ENCODE measurements around the gene MPHOSPH9.
"Not testable (repeated sequence)": the region's sequence is repeated elsewhere in the genome, so short reads cannot be mapped to it uniquely, and the experiment has no call there.

- not testable (repeated sequence) for TF ChIP-seq ELF4 (CRISPR knock-in tag; IDR thresholded peaks at IDR 0.05; ENCODE audit: low read depth); CTCF (IDR thresholded peaks at IDR 0.05); KAT7 (CRISPR knock-in tag; IDR thresholded peaks at IDR 0.05; ENCODE audit: borderline replicate concordance); USF2 (CRISPR knock-in tag; IDR thresholded peaks at IDR 0.05); ZNF232 (CRISPR knock-in tag; IDR thresholded peaks at IDR 0.05); STAT6 (CRISPR knock-in tag; conservative IDR thresholded peaks at IDR 0.05; ENCODE audit: low read depth); JUN (CRISPR knock-in tag; IDR thresholded peaks at IDR 0.05); HMGXB4 (CRISPR knock-in tag; IDR thresholded peaks at IDR 0.05); FOXK1 (CRISPR knock-in tag; IDR thresholded peaks at IDR 0.05); E2F4 (CRISPR knock-in tag; IDR thresholded peaks at IDR 0.05; ENCODE audit: borderline replicate concordance, low read depth)
Measured at GRCh38 chr12:123252365-123252764, 19.4 kb upstream of the MPHOSPH9 start.
